Lung (tissue), 12 donors: ENCODE data around the gene TMCO4. TPM values are rescaled to one million over a fixed set of nuclear protein-coding genes. Genes with fewer than 3 reads are reported as not detected.
A peak's percentile ranks its signal among the peaks of the same experiment; 100 is the strongest.

Experiments used
- ATAC-seq: fragments of 200-7000 bp; cut with Tn5 transposase; one replicate; pipeline ENCODE4 v1.9.1; 2020; ENCODE audit warnings: moderate number of reproducible peaks; ENCODE audit not compliant: insufficient read depth, low FRiP score
- DNase-seq, 3 donors: peaks; one replicate each; pipeline ENCODE4 v3.0.0-alpha.2; 2013 to 2017
- H3K27ac ChIP-seq, 2 donors: one replicate each; pipeline ENCODE4 v1.5.1; 2013; ENCODE audit warnings: mild to moderate bottlenecking in 2 of 2, moderate library complexity in 2 of 2, control low read depth in 1 of 2, inconsistent platforms in 1 of 2, low read depth in 1 of 2, low read length in 1 of 2
- H3K27me3 ChIP-seq, 3 donors: one replicate each; pipeline ENCODE4 v1.5.1; 2013; ENCODE audit warnings: low read length in 2 of 3; ENCODE audit not compliant: control insufficient read depth in 3 of 3, insufficient read depth in 3 of 3
- H3K36me3 ChIP-seq, 4 donors: one replicate each; pipeline ENCODE4 v1.5.1; 2013; ENCODE audit warnings: low read length in 4 of 4, mild to moderate bottlenecking in 1 of 4, moderate library complexity in 1 of 4; ENCODE audit not compliant: control insufficient read depth in 4 of 4, insufficient read depth in 4 of 4
- H3K4me1 ChIP-seq, 5 donors: one replicate each; pipeline ENCODE4 v1.5.1; 2013; ENCODE audit warnings: low read length in 5 of 5, mild to moderate bottlenecking in 2 of 5, moderate library complexity in 1 of 5; ENCODE audit not compliant: control insufficient read depth in 5 of 5, insufficient read depth in 5 of 5
- H3K4me3 ChIP-seq: one replicate; pipeline ENCODE4 v1.5.1; 2013; ENCODE audit warnings: mild to moderate bottlenecking, control low read depth, moderate library complexity
- H3K9ac ChIP-seq, 2 donors: one replicate each; pipeline ENCODE4 v1.5.1; 2013; ENCODE audit warnings: low read length in 2 of 2, control low read depth in 1 of 2; ENCODE audit not compliant: insufficient read depth in 1 of 2
- H3K9me3 ChIP-seq, 4 donors: one replicate each; pipeline ENCODE4 v1.5.1; 2013; ENCODE audit warnings: low read length in 3 of 4, mild to moderate bottlenecking in 1 of 4, moderate library complexity in 1 of 4; ENCODE audit not compliant: control insufficient read depth in 4 of 4, insufficient read depth in 3 of 4
- WGBS, 2 donors: extraction: QIAGEN DNeasy Blood & Tissue Kit; methylation state at CpG; one replicate each; pipeline ENCODE4 v1.1.7; 2013; 5-methylcytosine and 5-hydroxymethylcytosine counted together
- polyA plus RNA-seq, 2 donors: library from polyadenylated mRNA; stranded (reverse); fragments of 200-250 nt; gene quantifications; one replicate each; pipeline ENCODE4 v1.2.1, GENCODE V29; 2013
- total RNA-seq, 2 donors: library from RNA; depleted of rRNA in 1 of 2; stranded (reverse); fragments of >200 nt in 1 of 2; gene quantifications; one replicate each; pipeline ENCODE4 v1.2.1, GENCODE V29; 2014 to 2021
- TF ChIP-seq, protein P1 (sequence below): IDR thresholded peaks from 2 replicates; pipeline ENCODE4 v1.5.1; 2012; ENCODE audit warnings: mild to moderate bottlenecking; ENCODE audit errors: control extremely low read depth, extremely low read depth
- donor health status: control.
- donor health status: control.
- donor health status: Bipolar disorder and iron deficiency.
- donor health status: healthy.
- donor health status: DM: yes; HTN: yes; CAD: no.

TMCO4 gene
- total and polyA plus RNA-seq, 4 donors = 14.3 to 27.8 (median 19.5) TPM

GRCh38 chr1:19704247-19705113 is 95.2 kb downstream of the TMCO4 start:
- peak; percentile 77 to 80 (median 78) for DNase-seq
- Histone ChIP-seq H3K9ac (no peak overlapping the region), H3K27ac (no peak overlapping the region), H3K9me3 (no peaks in the 10 kb centered on the region), H3K36me3 (peaks cover 0 to 10% (median 0%) of the 10 kb centered on the region in 4 donors), H3K4me3 (no peak overlapping the region), H3K4me1 (peaks cover 0 to 3% (median 0%) of the 10 kb centered on the region in 5 donors), H3K27me3 (no peaks in the 10 kb centered on the region)
- 32 to 42% methylated on average over 19 of the region's 19 CpGs for WGBS, 2 donors
- no peak for ATAC-seq
- TF ChIP-seq, protein P1, sequence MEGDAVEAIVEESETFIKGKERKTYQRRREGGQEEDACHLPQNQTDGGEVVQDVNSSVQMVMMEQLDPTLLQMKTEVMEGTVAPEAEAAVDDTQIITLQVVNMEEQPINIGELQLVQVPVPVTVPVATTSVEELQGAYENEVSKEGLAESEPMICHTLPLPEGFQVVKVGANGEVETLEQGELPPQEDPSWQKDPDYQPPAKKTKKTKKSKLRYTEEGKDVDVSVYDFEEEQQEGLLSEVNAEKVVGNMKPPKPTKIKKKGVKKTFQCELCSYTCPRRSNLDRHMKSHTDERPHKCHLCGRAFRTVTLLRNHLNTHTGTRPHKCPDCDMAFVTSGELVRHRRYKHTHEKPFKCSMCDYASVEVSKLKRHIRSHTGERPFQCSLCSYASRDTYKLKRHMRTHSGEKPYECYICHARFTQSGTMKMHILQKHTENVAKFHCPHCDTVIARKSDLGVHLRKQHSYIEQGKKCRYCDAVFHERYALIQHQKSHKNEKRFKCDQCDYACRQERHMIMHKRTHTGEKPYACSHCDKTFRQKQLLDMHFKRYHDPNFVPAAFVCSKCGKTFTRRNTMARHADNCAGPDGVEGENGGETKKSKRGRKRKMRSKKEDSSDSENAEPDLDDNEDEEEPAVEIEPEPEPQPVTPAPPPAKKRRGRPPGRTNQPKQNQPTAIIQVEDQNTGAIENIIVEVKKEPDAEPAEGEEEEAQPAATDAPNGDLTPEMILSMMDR = peak; percentile 81

- 89 to 95% methylated on average over 3 of the region's 3 CpGs for WGBS, 2 donors
- no peak for ATAC-seq
- TF ChIP-seq, protein P1 = no peak
- Histone ChIP-seq H3K27ac (no peak overlapping the region), H3K36me3 (peaks cover 0 to 8% (median 0%) of the 10 kb centered on the region in 4 donors), H3K9ac (no peak overlapping the region), H3K4me3 (no peak overlapping the region), H3K9me3 (no peaks in the 10 kb centered on the region), H3K27me3 (no peaks in the 10 kb centered on the region), H3K4me1 (peaks cover 0 to 3% (median 0%) of the 10 kb centered on the region in 5 donors)
- DNase-seq = no peak
Measured at GRCh38 chr1:19703280-19703679, 96.4 kb downstream of the TMCO4 start.

DNA sequence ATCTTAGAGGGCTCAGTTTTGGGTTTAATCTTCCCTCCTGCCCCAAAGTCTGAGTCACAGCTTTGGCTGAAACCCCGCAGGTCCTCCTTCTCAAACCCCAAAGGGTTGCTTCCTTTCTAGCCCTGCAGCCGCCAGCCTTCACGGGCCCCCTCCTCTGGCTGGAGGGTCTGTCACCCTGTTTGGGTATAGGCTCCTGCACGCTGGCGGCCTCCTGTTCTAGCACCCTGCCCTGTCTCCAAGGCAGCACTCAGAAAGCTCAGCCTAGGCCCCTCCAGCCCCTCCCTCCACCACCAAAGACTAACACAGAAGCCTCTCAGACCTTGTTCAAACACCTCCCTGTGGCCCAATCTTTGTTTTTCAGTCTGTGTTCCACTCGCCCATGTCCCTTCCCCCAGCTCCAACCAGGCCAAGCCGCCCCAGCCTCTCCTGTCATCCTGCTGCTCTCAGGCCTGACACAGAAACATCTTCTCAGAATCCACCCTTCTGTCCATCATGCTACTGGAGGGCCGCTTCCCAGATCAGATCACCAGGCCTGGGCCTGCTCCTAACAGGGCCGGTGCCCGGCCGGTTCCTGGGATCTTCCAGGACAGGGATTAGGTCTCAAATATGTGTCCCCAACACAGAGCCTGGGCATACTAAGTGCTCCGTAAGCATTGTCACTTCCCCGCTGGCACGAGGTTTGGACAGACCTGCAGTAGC is 99.5 kb downstream of the TMCO4 start:
- Histone ChIP-seq H3K9ac (no peak overlapping the region), H3K4me3 (no peak overlapping the region), H3K27me3 (no peaks in the 10 kb centered on the region), H3K36me3 (peaks cover 0 to 6% (median 0%) of the 10 kb centered on the region in 4 donors), H3K27ac (no peak overlapping the region), H3K9me3 (no peaks in the 10 kb centered on the region), H3K4me1 (peaks cover 0 to 3% (median 0%) of the 10 kb centered on the region in 5 donors)
- TF ChIP-seq, protein P1 = no peak
- WGBS, 2 donors = 93 to 94% methylated on average over 14 of the region's 14 CpGs
- ATAC-seq (no peak), DNase-seq (no peak)
